Right lobe of liver (tissue), 4 donors: ENCODE data around the gene SCYGR6.

ENCODE experiments used
- POLR2A ChIP-seq: fragments of 450-650 bp; IDR thresholded peaks from one replicate; pipeline ENCODE4 v1.6.1; 2017; ENCODE audit warnings: antibody characterized with exemption, mild to moderate bottlenecking
- TF ChIP-seq, protein P1 (sequence below), 4 donors: fragments of 200-600 bp in 3 of 4; fragments of 450-650 bp in 1 of 4; IDR thresholded peaks; one replicate each; pipeline versions ENCODE4 v1.5.1 to v1.8.0; 2016 to 2022; ENCODE audit warnings: antibody characterized with exemption in 4 of 4, mild to moderate bottlenecking in 2 of 4
- donor health status: DM: no; HTN: no; CAD: no.
- donor health status: DM: no; HTN: no; CAD: no.
- donor health status: DM: no; HTN: yes; CAD: no.

DNA sequence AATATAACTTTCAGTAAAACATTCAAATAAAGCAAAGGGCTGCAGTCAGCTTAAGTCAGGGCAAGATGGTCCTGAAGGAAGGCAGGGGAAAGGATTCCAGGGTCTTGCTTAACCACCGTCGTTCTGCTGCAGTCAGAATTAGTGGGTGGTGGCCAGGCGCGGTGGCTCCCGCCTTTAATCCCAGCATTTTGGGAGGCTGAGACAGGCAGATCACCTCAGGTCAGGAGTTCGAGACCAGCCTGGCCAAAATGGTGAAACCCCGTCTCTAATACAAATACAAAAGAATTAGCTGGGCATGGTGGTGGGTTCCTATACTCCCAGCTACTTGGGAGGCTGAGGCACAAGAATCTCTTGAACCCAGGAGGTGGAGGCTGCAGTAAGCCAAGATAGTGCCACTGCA, 13.6 kb downstream of the SCYGR6 start:
- TF ChIP-seq, protein P1, sequence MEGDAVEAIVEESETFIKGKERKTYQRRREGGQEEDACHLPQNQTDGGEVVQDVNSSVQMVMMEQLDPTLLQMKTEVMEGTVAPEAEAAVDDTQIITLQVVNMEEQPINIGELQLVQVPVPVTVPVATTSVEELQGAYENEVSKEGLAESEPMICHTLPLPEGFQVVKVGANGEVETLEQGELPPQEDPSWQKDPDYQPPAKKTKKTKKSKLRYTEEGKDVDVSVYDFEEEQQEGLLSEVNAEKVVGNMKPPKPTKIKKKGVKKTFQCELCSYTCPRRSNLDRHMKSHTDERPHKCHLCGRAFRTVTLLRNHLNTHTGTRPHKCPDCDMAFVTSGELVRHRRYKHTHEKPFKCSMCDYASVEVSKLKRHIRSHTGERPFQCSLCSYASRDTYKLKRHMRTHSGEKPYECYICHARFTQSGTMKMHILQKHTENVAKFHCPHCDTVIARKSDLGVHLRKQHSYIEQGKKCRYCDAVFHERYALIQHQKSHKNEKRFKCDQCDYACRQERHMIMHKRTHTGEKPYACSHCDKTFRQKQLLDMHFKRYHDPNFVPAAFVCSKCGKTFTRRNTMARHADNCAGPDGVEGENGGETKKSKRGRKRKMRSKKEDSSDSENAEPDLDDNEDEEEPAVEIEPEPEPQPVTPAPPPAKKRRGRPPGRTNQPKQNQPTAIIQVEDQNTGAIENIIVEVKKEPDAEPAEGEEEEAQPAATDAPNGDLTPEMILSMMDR (IDR thresholded peaks at IDR 0.05) = no peak
- TF ChIP-seq POLR2A = no peak
